Measurements from ENCODE around the gene NPFF. TPM values are rescaled to one million over a fixed set of nuclear protein-coding genes. Genes with fewer than 3 reads are reported as not detected.

The NPFF gene
- total and polyA plus RNA-seq, 2 donors (not counting 3 experiments of a cell fraction or from before 2014, with no cell fraction given), result not detected

DNA sequence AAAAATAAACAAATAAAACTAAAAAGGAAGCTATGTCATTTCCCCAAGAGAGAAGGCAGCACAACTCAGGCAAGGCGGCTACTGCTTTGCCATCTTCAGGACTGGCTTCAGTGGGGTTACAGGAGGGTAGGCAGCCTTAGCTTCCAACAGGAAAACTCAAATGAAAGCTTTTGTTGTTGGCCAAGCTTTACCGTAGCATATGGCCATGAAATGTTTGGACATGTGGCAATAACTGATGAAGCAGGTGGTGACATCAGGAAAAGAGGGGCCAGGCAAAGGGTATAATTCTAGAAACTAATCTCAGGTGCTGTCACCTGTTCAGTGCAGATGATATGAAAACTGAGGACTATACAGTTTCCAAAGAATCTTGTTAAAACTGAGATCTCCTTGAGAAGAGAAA lies 22.8 kb upstream of the NPFF start:
- no peak overlapping the region for H3K27ac ChIP-seq (ENCODE audit: insufficient read depth, low read depth, low read length)
- dilution Hi-C loops (cut with MboI; ENCODE audit: extremely low pct_ligation_motif_present, low sequenced_read_pairs) (no loop called here), intact Hi-C loops (cut with micrococcal nuclease) (no loop called here)
- CTCF ChIA-PET, result interaction anchor here (1.3 to 1.7 kb wide), 2 partner anchors 13 to 146 kb away, joined by 5 read pairs; partner anchors contain the start of gene ATP5MC2
- H3K4me1 ChIP-seq (ENCODE audit: control insufficient read depth, extremely low read depth, insufficient read depth, low read length), result no peaks in the 10 kb centered on the region
- no peak overlapping the region for H3K4me2 ChIP-seq (ENCODE audit: insufficient read depth, low read length)
- H3K27me3 ChIP-seq (ENCODE audit: control insufficient read depth in 2 of 2, insufficient read depth in 2 of 2, low read length in 2 of 2), result no peaks in the 10 kb centered on the region
- FAIRE-seq, result no peak
- H3K9ac ChIP-seq (replicated peaks; ENCODE audit: extremely low read depth, insufficient read depth, low read length), result no peak overlapping the region
- DNase-seq (ENCODE audit: low read depth, low spot score), result no peak
- no TSS peak for BruUV-seq (replicated peaks)
- no peaks in the 10 kb centered on the region for H3K79me2 ChIP-seq (ENCODE audit: control insufficient read depth, insufficient read depth, low read length)
- H3K36me3 ChIP-seq (ENCODE audit: control insufficient read depth in 2 of 2, extremely low read depth in 1 of 2, insufficient read depth in 2 of 2, low read length in 2 of 2), result peaks cover 27 to 30% of the 10 kb centered on the region in 2 experiments
- no peaks in the 10 kb centered on the region for H3K9me3 ChIP-seq (replicated peaks; ENCODE audit: control insufficient read depth, insufficient read depth, low read length)
- H3K4me3 ChIP-seq (replicated peaks in 1 of 3; ENCODE audit: insufficient read depth in 1 of 3, low read depth in 1 of 3, low read length in 3 of 3), result no peak overlapping the region
- no peak for TF ChIP-seq FOS (IDR thresholded peaks at IDR 0.05; ENCODE audit: borderline replicate concordance, insufficient read depth, low read length)
- TF ChIP-seq GATA2 (IDR thresholded peaks at IDR 0.05; ENCODE audit: insufficient read depth, insufficient read length, low read depth, low read length), result no peak
- TF ChIP-seq JUN (IDR thresholded peaks at IDR 0.05; ENCODE audit: borderline replicate concordance, insufficient read depth, insufficient read length, low read depth), result no peak
- TF ChIP-seq EZH2 (IDR thresholded peaks at IDR 0.05; ENCODE audit: borderline replicate concordance, low read depth, low read length, severe bottlenecking), result no peak
- TF ChIP-seq MAX (IDR thresholded peaks at IDR 0.05; ENCODE audit: insufficient read depth, insufficient read length), result no peak
- no peak for TF ChIP-seq POLR2AphosphoS5 (IDR thresholded peaks at IDR 0.05; ENCODE audit: insufficient read depth, low read depth, low read length)
- no peak for TF ChIP-seq CTCF (IDR thresholded peaks at IDR 0.05; ENCODE audit: extremely low read depth in 1 of 2, insufficient read depth in 1 of 2, low read depth in 1 of 2, low read length in 2 of 2)
- no peak for TF ChIP-seq MYC (IDR thresholded peaks at IDR 0.05; ENCODE audit: low read depth, low read length)
- no peak for TF ChIP-seq POLR2A (IDR thresholded peaks at IDR 0.05; ENCODE audit: low read depth, low read length)
- H3K9me1 ChIP-seq (replicated peaks; ENCODE audit: control insufficient read depth, extremely low read depth, insufficient read depth, low read length), result no peaks in the 10 kb centered on the region
- POLR2A ChIA-PET, result no interaction called here
- no peak overlapping the region for H2AFZ ChIP-seq (ENCODE audit: low read depth, low read length)
- no peaks in the 10 kb centered on the region for H4K20me1 ChIP-seq (replicated peaks; ENCODE audit: control insufficient read depth, extremely low read depth, insufficient read depth, low read length)

Data from endothelial cell of umbilical vein (primary cell).